Activated CD8-positive, alpha-beta memory T cell treated with anti-CD3 and anti-CD28 coated beads for 4 hours (primary cell): ENCODE data around the gene HOTAIR.

Experiments
- DNase-seq, 2 donors: peaks; one replicate each; pipeline ENCODE4 v3.0.0-alpha.2; 2020; ENCODE audit warnings: low read depth in 2 of 2

HOTAIR gene

GRCh38 chr12:53988541-53989226 is 13.9 kb upstream of the HOTAIR start:
- DNase-seq = no peak

DNA sequence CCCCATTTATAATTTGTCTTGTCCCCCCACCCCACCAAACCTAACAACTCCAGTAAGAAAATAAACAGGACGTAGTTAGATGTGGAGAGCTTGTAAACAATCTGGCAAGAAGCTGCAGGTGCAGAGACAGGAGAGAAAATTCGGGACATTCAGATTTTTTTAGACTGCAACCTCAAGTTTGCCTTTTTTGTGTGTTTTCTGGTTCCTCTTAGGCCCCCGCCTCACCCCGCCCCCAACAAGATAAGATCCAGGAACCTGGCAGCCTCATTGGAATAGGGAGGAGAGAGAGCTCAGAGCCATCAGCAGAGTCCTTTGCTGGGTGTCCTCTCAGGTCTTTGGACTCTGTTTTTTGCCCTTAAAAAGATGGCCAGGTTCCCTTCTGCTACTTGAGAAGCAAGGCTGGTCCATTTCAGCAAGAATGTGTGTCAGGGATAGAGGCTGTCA is 13.1 kb upstream of the HOTAIR start:
- no peak for DNase-seq

GRCh38 chr12:53986686-53987483 is 12.1 kb upstream of the HOTAIR start:
- no peak for DNase-seq

DNA sequence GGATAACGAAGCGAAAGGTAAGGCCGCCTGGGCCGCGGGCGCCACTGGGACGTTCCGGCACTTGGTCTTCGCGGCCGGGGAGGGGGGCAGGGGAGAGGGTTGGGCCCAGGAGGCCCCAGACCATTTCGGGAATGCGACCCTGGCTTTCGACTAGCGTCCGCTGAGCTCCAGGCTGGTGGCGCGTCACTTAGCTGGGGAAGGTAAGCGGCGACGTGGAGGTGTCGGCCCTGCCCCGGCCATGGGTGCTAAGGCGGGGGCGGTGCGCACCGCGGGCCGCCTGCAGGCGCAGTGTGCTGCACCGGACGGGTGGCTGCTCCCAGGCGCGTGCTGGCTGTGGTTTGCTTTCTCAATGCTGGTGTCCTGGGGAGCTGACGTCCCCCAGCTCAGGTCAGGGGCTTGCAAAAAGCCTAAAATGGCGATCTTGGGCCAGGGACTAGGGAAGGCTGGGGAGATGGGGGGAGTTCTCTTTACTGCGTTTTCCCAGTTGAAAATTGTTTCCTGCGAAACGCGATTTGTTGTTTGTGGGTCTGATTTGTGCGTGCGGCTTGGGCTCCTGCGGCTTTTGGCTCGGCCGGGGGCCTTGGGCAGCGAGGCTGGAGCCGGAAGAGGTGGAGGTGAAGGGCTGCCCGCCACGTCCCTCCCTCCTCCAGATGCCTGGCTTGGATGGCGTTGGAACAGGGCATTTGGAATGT is 11.4 kb upstream of the HOTAIR start:
- no peak for DNase-seq

DNA sequence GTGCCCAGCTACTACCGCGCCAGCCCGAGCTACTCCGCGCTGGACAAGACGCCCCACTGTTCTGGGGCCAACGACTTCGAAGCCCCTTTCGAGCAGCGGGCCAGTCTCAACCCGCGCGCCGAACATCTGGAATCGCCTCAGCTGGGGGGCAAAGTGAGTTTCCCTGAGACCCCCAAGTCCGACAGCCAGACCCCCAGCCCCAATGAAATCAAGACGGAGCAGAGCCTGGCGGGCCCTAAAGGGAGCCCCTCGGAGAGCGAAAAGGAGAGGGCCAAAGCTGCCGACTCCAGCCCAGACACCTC is 10.9 kb upstream of the HOTAIR start:
- no peak for DNase-seq

GRCh38 chr12:53984901-53985691 is 10.3 kb upstream of the HOTAIR start, which contains the start of gene HOXC10:
Gene HOXC10 (plus strand): TSS chr12:53985146. CDS start chr12:53985260, 114 bp downstream.
- peak; percentile 27 to 70 for DNase-seq

- no peak for DNase-seq
Observed at GRCh38 chr12:53983950-53984572, 9.3 kb upstream of the HOTAIR start.

- no peak for DNase-seq
Observed at GRCh38 chr12:53983568-53983949, 8.8 kb upstream of the HOTAIR start.

GRCh38 chr12:53982648-53983567 is 8.2 kb upstream of the HOTAIR start:
- DNase-seq = no peak

- DNase-seq = no peak
Observed at GRCh38 chr12:53981634-53982565, 7.1 kb upstream of the HOTAIR start.

- no peak for DNase-seq
Observed at GRCh38 chr12:53980802-53981496, 6.2 kb upstream of the HOTAIR start.

DNA sequence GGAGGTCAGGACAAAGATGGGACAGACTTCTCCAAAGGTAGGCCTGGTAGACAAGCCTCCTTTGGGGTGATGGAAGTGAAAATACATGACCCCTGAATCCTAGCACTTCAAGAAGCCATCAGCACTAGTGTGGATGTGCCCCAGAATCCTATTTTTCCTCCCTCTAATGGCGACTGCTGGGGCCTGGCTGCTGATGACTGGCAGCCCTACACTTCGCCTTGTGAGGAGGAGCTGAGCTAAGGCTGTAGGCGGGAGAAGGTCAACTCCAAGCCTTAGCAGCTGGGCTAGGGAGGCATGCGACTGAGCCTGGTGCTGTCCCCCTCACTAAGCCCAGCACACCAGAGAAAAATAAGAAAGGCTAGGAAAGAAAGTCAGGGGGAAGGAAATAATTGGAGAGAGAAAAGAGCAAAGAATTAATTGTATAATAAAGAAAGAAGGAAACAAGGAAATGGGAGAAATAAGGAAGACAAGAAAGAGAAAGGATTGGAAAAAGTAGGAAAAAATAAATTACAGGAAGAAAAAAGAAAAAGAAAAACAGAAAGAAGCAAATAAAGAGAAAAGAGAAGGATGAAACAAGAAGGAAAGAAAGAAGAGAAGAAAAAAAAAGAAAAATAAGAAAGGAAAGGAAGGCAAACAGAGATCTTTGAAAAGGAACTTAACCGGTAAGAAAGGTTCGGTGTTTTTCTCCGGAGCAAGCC is 5.5 kb upstream of the HOTAIR start:
- no peak for DNase-seq

DNA sequence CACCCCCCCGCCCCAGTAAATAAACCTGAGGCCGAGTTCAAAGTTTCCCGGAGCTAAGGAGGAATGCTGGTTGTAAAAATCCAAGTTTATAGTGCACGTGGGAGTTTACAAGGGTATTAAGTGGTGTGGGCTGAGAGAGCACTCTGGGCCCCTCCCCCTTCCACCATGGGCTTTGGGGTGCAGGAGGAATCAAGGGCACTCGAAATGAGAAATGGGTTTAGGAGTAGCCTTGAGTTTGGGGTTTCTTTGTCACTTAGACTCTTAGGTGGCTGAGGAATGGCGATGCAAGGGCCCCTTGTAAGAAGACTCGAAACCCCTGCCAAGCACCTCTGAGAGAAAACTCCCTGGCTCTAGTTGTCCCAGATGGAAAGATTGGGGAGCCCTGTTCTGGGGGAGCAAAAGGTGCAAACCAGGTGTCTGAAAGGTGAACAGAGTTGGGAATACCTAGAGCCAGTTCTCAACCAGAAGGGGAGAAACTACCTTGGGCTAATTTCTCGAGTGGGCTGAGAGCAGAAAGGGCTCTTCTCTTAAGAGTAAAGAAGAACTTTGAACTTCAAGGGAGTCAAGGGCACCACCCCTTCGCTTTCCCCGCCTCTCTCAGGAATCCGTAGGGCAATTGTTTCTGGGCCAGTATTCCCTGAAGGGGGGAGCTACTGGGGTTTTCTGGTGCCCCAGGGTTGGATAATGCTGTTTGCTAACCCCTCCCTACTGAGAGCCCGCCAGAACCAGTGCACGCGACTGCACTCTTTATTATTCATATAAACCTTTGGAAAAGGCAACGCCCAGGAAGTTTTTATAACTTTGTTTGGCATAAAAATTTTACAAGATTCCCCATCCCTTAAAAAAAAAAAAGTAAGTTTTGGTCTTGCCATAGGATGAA is 4.0 kb upstream of the HOTAIR start:
- no peak for DNase-seq

DNA sequence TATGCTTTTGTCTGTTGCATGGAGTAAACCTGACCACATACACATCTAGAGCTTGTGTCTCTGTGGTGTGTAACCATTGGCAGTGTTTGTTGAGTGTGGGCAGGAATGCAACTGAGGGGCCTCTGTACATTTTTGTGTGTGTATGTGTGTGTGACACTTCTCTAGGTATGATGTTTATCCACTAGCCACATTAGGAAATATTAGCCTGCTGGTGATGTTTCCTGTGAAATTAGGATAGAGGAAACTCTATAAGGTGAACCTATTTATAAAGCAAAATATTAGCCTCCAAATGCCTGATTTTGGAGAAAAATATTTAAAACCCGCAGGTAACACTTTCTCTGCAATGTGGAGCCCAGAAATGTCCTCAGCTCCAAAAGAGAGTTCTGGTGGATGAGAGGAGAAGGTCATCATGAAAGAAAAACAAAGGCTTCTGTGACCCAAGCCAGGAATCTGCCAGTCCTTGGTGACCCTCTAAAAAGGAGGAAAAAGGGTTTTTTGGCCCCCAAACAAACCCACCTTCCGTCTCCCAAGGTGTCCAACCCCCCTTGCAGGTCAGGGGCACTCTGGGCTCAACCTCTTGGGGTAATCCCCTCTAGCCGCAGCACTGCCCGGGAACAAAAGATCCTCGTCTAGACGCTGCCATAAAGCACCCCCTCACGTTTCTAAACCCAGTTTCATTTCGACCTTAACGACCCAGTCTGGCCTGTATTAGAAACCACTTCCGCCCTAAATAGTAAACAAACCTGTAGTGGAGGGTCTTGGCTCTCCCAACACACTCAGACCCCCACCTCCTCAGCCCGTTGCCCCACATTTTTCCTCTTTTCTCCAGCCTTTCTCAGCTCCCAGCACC is 3.1 kb upstream of the HOTAIR start:
- no peak for DNase-seq

DNA sequence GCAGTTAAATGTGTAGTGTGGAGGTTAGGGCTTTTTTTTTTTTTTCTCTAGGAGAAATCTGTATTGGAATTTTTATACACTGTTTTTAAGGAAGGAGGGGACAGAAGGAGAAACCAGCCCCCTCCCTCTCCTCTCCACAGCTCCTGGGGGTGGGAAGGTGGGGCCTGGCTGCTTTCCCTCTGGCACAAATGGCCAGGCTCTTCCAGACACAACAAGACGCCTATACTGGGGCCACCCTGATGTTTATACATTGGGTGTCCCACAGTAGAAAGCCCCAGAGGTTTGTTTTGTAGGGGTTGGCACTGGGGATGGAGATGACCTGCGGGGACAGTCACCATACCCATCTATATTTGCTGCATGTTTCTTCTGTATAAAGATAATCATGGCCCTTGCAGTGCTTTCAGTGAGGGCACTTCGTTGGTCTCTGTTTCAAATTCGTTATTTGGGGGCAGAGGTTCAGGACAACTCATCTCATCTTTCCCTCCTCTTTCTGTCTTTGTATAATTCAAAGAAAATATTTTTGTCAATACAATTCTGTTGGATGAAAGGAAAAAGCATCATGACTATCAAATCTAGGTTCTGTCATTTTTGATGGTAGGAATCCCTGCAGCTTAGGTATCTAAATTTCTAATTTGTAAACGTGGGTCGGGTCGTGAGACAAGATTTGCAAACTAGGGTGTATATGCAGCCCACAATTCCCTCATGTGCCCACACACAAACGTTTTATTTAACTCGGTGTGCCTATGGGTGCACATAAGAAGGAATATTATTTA is 2.3 kb upstream of the HOTAIR start:
- DNase-seq = no peak
